Caco-2 (cell line): Measurements from ENCODE around the gene SLC16A1. TPM values are rescaled to one million over a fixed set of nuclear protein-coding genes. Genes with fewer than 3 reads are reported as not detected.
"Not testable (repeated sequence)": the region's sequence is repeated elsewhere in the genome, so short reads cannot be mapped to it uniquely, and the experiment has no call there.

Experiments used
- BruUV-seq: library from RNA; stranded (reverse); fragments of 400-500 nt; replicated peaks from 2 replicates; lab custom pipeline; 2021; lab: Mats Ljungman, UMichigan
- CTCF ChIA-PET: fragments of 300-600 bp; sonication (Branson Sonifier 250); formaldehyde crosslinking; loops from one replicate; lab custom pipeline; 2022; ENCODE audit warnings: antibody characterized with exemption; lab: Charles Lee
- POLR2A ChIA-PET: fragments of 300-600 bp; sonication (Branson Sonifier 250); formaldehyde crosslinking; loops from one replicate; lab custom pipeline; 2022; ENCODE audit warnings: antibody characterized with exemption; lab: Charles Lee
- DNase-seq, 2 experiments: peaks; one replicate each; pipeline versions ENCODE4 v3.0.0 to v3.0.0-alpha.2; 2020 to 2022
- H3K27me3 ChIP-seq: replicated peaks from 2 replicates; pipeline ENCODE4 v1.6.0; 2011; ENCODE audit warnings: low read length; ENCODE audit not compliant: control insufficient read depth, insufficient read depth
- H3K36me3 ChIP-seq: 2 replicates; pipeline ENCODE4 v1.5.1; 2011; ENCODE audit warnings: low read length; ENCODE audit not compliant: control insufficient read depth, insufficient read depth
- H3K4me1 ChIP-seq: fragments of 250-450 bp; sonication (Bioruptor Pico); 2 replicates; pipeline ENCODE4 v1.5.1; 2020; ENCODE audit warnings: mild to moderate bottlenecking
- H3K4me3 ChIP-seq: 2 replicates; pipeline ENCODE4 v1.5.1; 2011; ENCODE audit warnings: low read depth, mild to moderate bottlenecking, control low read depth, low read length
- H3K9me3 ChIP-seq: fragments of 250-450 bp; sonication (Bioruptor Pico); 2 replicates; pipeline ENCODE4 v1.5.1; 2020; ENCODE audit warnings: mild to moderate bottlenecking, moderate library complexity
- H3K27ac Mint-ChIP-seq: one replicate; pipeline ENCODE4 v1.8.0; 2022; ENCODE audit warnings: mixed read lengths; ENCODE audit not compliant: unreplicated experiment
- H3K27me3 Mint-ChIP-seq: one replicate; pipeline ENCODE4 v1.8.0; 2022; ENCODE audit warnings: mixed read lengths; ENCODE audit not compliant: insufficient read depth, unreplicated experiment
- H3K36me3 Mint-ChIP-seq: one replicate; pipeline ENCODE4 v1.8.0; 2022; ENCODE audit warnings: mild to moderate bottlenecking, mixed read lengths; ENCODE audit not compliant: insufficient read depth, unreplicated experiment
- H3K4me1 Mint-ChIP-seq: one replicate; pipeline ENCODE4 v1.8.0; 2022; ENCODE audit warnings: low read depth, mixed read lengths; ENCODE audit not compliant: unreplicated experiment
- H3K4me3 Mint-ChIP-seq: one replicate; pipeline ENCODE4 v1.8.0; 2022; ENCODE audit warnings: mild to moderate bottlenecking, moderate library complexity, mixed read lengths; ENCODE audit not compliant: unreplicated experiment
- H3K9me3 Mint-ChIP-seq: one replicate; pipeline ENCODE4 v1.8.0; 2022; ENCODE audit warnings: mixed read lengths; ENCODE audit not compliant: unreplicated experiment
- CTCF ChIP-seq, 2 experiments: fragments of 200-600 bp in 1 of 2; IDR thresholded peaks; 1 replicate in 1 of 2; 2 replicates in 1 of 2; pipeline versions ENCODE4 v1.5.1 to v1.8.0; 2011 to 2022; ENCODE audit warnings: antibody characterized with exemption in 1 of 2, control low read depth in 1 of 2, inconsistent platforms in 1 of 2, low read depth in 1 of 2, low read length in 1 of 2, mild to moderate bottlenecking in 1 of 2, moderate library complexity in 1 of 2; ENCODE audit not compliant: insufficient read depth in 1 of 2, severe bottlenecking in 1 of 2, unreplicated experiment in 1 of 2
- intact Hi-C: fragments of 100-400 bp; cut with micrococcal nuclease; formaldehyde crosslinking; loops from one replicate; pipeline ENCODE4 v1.10.0; 2022; ENCODE audit not compliant: unreplicated experiment
- total RNA-seq: library from RNA; stranded (reverse); gene quantifications from 2 replicates; pipeline ENCODE4 v1.2.3, GENCODE V29; 2022

SLC16A1 gene
- total RNA-seq, 1 experiment from 2014 or later = 107 TPM

GRCh38 chr1:112995890-112996289 lies 39.9 kb upstream of the SLC16A1 start:
- Histone ChIP-seq H3K9me3 (no peaks in the 10 kb centered on the region), H3K27me3 (no peaks in the 10 kb centered on the region), H3K36me3 (no peaks in the 10 kb centered on the region), H3K4me1 (no peaks in the 10 kb centered on the region), H3K4me3 (no peak overlapping the region)
- CTCF ChIA-PET = no interaction called here
- no peak for DNase-seq
- BruUV-seq = no TSS peak
- Mint-ChIP-seq H3K4me1 (no peaks in the 10 kb centered on the region), H3K9me3 (no peaks in the 10 kb centered on the region), H3K27me3 (no peaks in the 10 kb centered on the region), H3K36me3 (no peaks in the 10 kb centered on the region), H3K27ac (no peak overlapping the region), H3K4me3 (no peak overlapping the region)
- TF ChIP-seq CTCF (IDR thresholded peaks at IDR 0.05; ENCODE audit: insufficient read depth in 1 of 2, low read depth in 1 of 2, low read length in 1 of 2, severe bottlenecking in 1 of 2, unreplicated experiment in 1 of 2) = no peak
- intact Hi-C loops = no loop called here
- POLR2A ChIA-PET = no interaction called here

GRCh38 chr1:112995021-112995420 lies 39.0 kb upstream of the SLC16A1 start:
- H3K9me3 ChIP-seq, intact Hi-C loops, H3K36me3 Mint-ChIP-seq, POLR2A ChIA-PET, H3K27me3 ChIP-seq, H3K27ac Mint-ChIP-seq, DNase-seq, H3K4me1 ChIP-seq, H3K4me1 Mint-ChIP-seq, H3K4me3 Mint-ChIP-seq, H3K4me3 ChIP-seq, H3K36me3 ChIP-seq, H3K27me3 Mint-ChIP-seq, H3K9me3 Mint-ChIP-seq, BruUV-seq: not testable (repeated sequence)
- CTCF ChIA-PET = interaction anchor here (0.6 kb wide), 1 partner anchor 136 kb away, joined by 3 read pairs; no protein-coding TSS in a partner anchor

GRCh38 chr1:112992780-112993179 lies 36.8 kb upstream of the SLC16A1 start:
- H3K4me3 Mint-ChIP-seq = no peak overlapping the region
- H3K9me3 ChIP-seq = no peaks in the 10 kb centered on the region
- CTCF ChIA-PET = no interaction called here
- no peak for TF ChIP-seq CTCF (IDR thresholded peaks at IDR 0.05; ENCODE audit: insufficient read depth in 1 of 2, low read depth in 1 of 2, low read length in 1 of 2, severe bottlenecking in 1 of 2, unreplicated experiment in 1 of 2)
- no peak for DNase-seq
- intact Hi-C loops = no loop called here
- no peak overlapping the region for H3K27ac Mint-ChIP-seq
- H3K27me3 Mint-ChIP-seq = no peaks in the 10 kb centered on the region
- no peaks in the 10 kb centered on the region for H3K9me3 Mint-ChIP-seq
- no peaks in the 10 kb centered on the region for H3K4me1 Mint-ChIP-seq
- H3K36me3 Mint-ChIP-seq = no peaks in the 10 kb centered on the region
- H3K36me3 ChIP-seq = no peaks in the 10 kb centered on the region
- no peak overlapping the region for H3K4me3 ChIP-seq
- no peaks in the 10 kb centered on the region for H3K27me3 ChIP-seq
- POLR2A ChIA-PET = interaction anchor here (0.6 kb wide), 1 partner anchor 36 kb away, joined by 4 read pairs; no protein-coding TSS in a partner anchor
- H3K4me1 ChIP-seq = no peaks in the 10 kb centered on the region
- BruUV-seq = no TSS peak
